Natural killer cell (primary cell): Measurements from ENCODE around the gene CORIN. TPM values are rescaled to one million over a fixed set of nuclear protein-coding genes. Genes with fewer than 3 reads are reported as not detected.

Source experiments
- ATAC-seq, 3 donors: fragments of 150-1000 bp in 2 of 3; fragments of 200-7000 bp in 1 of 3; cut with Tn5 transposase; 1 replicate in 1 of 3; 2 replicates in 2 of 3; pipeline ENCODE4 v1.10.0; 2021; ENCODE audit warnings: mild to moderate bottlenecking in 2 of 3, moderate library complexity in 2 of 3
- DNase-seq, 2 donors: peaks; one replicate each; pipeline versions ENCODE4 v3.0.0 to v3.0.0-alpha.2; 2013 to 2021; ENCODE audit warnings: mixed read lengths in 1 of 2
- H3K27ac ChIP-seq: one replicate; pipeline ENCODE4 v1.5.1; 2013; ENCODE audit warnings: mild to moderate bottlenecking, low read length
- H3K27me3 ChIP-seq: one replicate; pipeline ENCODE4 v1.6.1; 2013; ENCODE audit warnings: low read length; ENCODE audit not compliant: control insufficient read depth, insufficient read depth
- H3K36me3 ChIP-seq: one replicate; pipeline ENCODE4 v1.6.1; 2013; ENCODE audit warnings: low read length; ENCODE audit not compliant: control insufficient read depth, insufficient read depth
- H3K4me1 ChIP-seq: one replicate; pipeline ENCODE4 v1.6.1; 2013; ENCODE audit warnings: low read length; ENCODE audit not compliant: control insufficient read depth, insufficient read depth
- H3K4me3 ChIP-seq: one replicate; pipeline ENCODE4 v1.5.1; 2013; ENCODE audit warnings: low read length
- H3K9me3 ChIP-seq: one replicate; pipeline ENCODE4 v1.6.1; 2013; ENCODE audit warnings: low read length; ENCODE audit not compliant: control insufficient read depth, insufficient read depth
- H3K27ac Mint-ChIP-seq, 2 donors: one replicate each; pipeline ENCODE4 v1.8.0; 2022; ENCODE audit warnings: mild to moderate bottlenecking in 2 of 2, mixed read lengths in 2 of 2, moderate library complexity in 1 of 2
- H3K27me3 Mint-ChIP-seq, 2 donors: one replicate each; pipeline ENCODE4 v1.8.0; 2022; ENCODE audit warnings: low read depth in 2 of 2, mixed read lengths in 2 of 2
- H3K36me3 Mint-ChIP-seq: one replicate; pipeline ENCODE4 v1.8.0; 2022; ENCODE audit warnings: mixed read lengths
- H3K4me1 Mint-ChIP-seq, 2 donors: one replicate each; pipeline ENCODE4 v1.8.0; 2022; ENCODE audit warnings: mixed read lengths in 2 of 2
- H3K4me3 Mint-ChIP-seq: one replicate; pipeline ENCODE4 v1.8.0; 2022; ENCODE audit warnings: mild to moderate bottlenecking, moderate library complexity, mixed read lengths
- H3K9me3 Mint-ChIP-seq, 2 donors: one replicate each; pipeline ENCODE4 v1.8.0; 2022; ENCODE audit warnings: mixed read lengths in 2 of 2
- WGBS: methylation state at CpG from one replicate; pipeline ENCODE4 v1.1.7; 2013; ENCODE audit warnings: missing lambda C conversion rate; ENCODE audit not compliant: insufficient coverage; 5-methylcytosine and 5-hydroxymethylcytosine counted together
- intact Hi-C: fragments of 100-400 bp; cut with micrococcal nuclease; formaldehyde crosslinking; loops from one replicate; pipeline ENCODE4 v1.14.2; 2022
- total RNA-seq, 4 donors: library from RNA; stranded (reverse); fragments of 120-200 nt in 1 of 4; gene quantifications; one replicate each; pipeline versions ENCODE4 v1.2.3 to v1.2.4, GENCODE V29; 2013 to 2022
- TF ChIP-seq, protein P1 (sequence below): fragments of 200-600 bp; IDR thresholded peaks from one replicate; pipeline ENCODE4 v1.8.0; 2022; ENCODE audit warnings: antibody characterized with exemption

Gene CORIN
- total RNA-seq, 3 donors from 2014 or later (not counting 1 experiment from before 2014, with no cell fraction given) = 0.78 TPM; not detected in 2

DNA sequence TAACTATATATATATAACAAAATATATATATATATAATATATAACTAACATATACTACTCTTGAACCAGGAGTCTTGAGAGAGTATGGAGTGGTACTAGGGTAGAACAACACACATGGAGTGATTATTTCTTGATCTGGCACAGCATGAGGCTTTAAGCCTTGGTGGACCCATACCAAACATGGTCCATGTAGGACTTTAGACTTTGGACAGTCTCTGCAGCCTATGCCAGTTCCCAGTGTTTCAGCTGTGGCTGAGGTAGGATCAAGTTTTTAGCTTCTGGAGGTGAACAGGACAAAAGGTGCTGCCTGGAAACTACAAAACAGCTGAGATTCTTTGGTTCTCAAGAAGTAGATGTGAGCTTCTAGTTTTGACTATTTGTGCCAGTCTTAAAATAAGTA is 20.6 kb downstream of the CORIN start:
- no peaks in the 10 kb centered on the region for H3K4me1 ChIP-seq
- H3K9me3 ChIP-seq = no peaks in the 10 kb centered on the region
- no peaks in the 10 kb centered on the region for H3K9me3 Mint-ChIP-seq
- H3K27ac Mint-ChIP-seq = no peak overlapping the region
- H3K36me3 ChIP-seq = no peaks in the 10 kb centered on the region
- H3K27ac ChIP-seq = no peak overlapping the region
- ATAC-seq (no peak), DNase-seq (no peak)
- no peak overlapping the region for H3K4me3 ChIP-seq
- TF ChIP-seq, protein P1, sequence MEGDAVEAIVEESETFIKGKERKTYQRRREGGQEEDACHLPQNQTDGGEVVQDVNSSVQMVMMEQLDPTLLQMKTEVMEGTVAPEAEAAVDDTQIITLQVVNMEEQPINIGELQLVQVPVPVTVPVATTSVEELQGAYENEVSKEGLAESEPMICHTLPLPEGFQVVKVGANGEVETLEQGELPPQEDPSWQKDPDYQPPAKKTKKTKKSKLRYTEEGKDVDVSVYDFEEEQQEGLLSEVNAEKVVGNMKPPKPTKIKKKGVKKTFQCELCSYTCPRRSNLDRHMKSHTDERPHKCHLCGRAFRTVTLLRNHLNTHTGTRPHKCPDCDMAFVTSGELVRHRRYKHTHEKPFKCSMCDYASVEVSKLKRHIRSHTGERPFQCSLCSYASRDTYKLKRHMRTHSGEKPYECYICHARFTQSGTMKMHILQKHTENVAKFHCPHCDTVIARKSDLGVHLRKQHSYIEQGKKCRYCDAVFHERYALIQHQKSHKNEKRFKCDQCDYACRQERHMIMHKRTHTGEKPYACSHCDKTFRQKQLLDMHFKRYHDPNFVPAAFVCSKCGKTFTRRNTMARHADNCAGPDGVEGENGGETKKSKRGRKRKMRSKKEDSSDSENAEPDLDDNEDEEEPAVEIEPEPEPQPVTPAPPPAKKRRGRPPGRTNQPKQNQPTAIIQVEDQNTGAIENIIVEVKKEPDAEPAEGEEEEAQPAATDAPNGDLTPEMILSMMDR = no peak
- peaks cover 6% of the 10 kb centered on the region for H3K27me3 ChIP-seq
- intact Hi-C loops = no loop called here
- peaks cover 7% of the 10 kb centered on the region in 2 donors for H3K4me1 Mint-ChIP-seq
- peaks cover 9 to 24% of the 10 kb centered on the region in 2 donors for H3K27me3 Mint-ChIP-seq
- H3K36me3 Mint-ChIP-seq = no peaks in the 10 kb centered on the region
- H3K4me3 Mint-ChIP-seq = no peak overlapping the region

GRCh38 chr4:47816748-47817147 is 21.1 kb downstream of the CORIN start:
- Histone ChIP-seq H3K27ac (no peak overlapping the region), H3K4me3 (no peak overlapping the region), H3K27me3 (peaks cover 6% of the 10 kb centered on the region), H3K4me1 (no peaks in the 10 kb centered on the region), H3K9me3 (no peaks in the 10 kb centered on the region), H3K36me3 (no peaks in the 10 kb centered on the region)
- Mint-ChIP-seq H3K27me3 (peaks cover 9 to 24% of the 10 kb centered on the region in 2 donors), H3K4me3 (no peak overlapping the region), H3K4me1 (peaks cover 7% of the 10 kb centered on the region in 2 donors), H3K27ac (no peak overlapping the region), H3K36me3 (no peaks in the 10 kb centered on the region), H3K9me3 (no peaks in the 10 kb centered on the region)
- no peak for ATAC-seq
- TF ChIP-seq, protein P1 = no peak
- WGBS = 91% methylated on average over 2 of the region's 2 CpGs
- DNase-seq = no peak
- intact Hi-C loops = no loop called here

DNA sequence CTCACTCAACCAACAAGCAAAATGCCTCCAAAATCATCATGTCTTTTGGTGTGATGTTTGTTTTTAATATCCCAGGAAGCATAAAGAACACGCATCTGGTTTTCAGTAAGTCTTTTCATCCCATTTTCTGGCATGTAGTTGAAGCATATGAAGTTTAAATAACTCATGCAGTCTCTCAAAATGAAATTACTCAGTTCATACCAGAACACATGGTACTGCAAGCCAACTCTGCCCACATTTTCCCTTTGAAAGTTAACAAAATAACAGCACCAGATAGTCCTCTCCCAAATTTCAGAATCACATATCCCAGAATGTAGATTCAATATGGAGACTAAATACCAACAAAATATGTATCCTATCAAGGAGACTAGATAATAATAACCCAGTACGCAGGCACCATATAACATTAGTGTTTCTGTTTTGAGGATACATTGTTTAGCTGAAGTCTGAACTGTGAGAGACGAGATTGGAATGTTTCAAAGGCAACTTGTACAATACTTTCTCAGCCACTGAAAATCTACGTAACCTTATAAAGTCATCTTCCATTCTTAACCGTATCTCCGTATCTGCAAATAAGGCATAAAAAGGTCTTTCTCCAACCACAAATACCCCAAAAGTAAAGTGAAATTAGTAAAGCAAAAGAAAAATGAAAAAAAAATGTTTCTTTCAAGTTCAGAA is 23.1 kb downstream of the CORIN start:
- no peak overlapping the region for H3K27ac Mint-ChIP-seq
- peaks cover 17 to 28% of the 10 kb centered on the region in 2 donors for H3K27me3 Mint-ChIP-seq
- intact Hi-C loops = no loop called here
- H3K9me3 ChIP-seq = no peaks in the 10 kb centered on the region
- no peaks in the 10 kb centered on the region for H3K36me3 Mint-ChIP-seq
- H3K9me3 Mint-ChIP-seq = no peaks in the 10 kb centered on the region
- DNase-seq = no peak
- no CpG with 5 or more reads among the region's 6 CpGs for WGBS
- no peak for ATAC-seq
- H3K27ac ChIP-seq = no peak overlapping the region
- TF ChIP-seq, protein P1 = no peak
- no peak overlapping the region for H3K4me3 ChIP-seq
- no peak overlapping the region for H3K4me3 Mint-ChIP-seq
- peaks cover 10% of the 10 kb centered on the region for H3K27me3 ChIP-seq
- no peaks in the 10 kb centered on the region for H3K36me3 ChIP-seq
- H3K4me1 ChIP-seq = no peaks in the 10 kb centered on the region
- H3K4me1 Mint-ChIP-seq = peaks cover 7% of the 10 kb centered on the region in 2 donors

DNA sequence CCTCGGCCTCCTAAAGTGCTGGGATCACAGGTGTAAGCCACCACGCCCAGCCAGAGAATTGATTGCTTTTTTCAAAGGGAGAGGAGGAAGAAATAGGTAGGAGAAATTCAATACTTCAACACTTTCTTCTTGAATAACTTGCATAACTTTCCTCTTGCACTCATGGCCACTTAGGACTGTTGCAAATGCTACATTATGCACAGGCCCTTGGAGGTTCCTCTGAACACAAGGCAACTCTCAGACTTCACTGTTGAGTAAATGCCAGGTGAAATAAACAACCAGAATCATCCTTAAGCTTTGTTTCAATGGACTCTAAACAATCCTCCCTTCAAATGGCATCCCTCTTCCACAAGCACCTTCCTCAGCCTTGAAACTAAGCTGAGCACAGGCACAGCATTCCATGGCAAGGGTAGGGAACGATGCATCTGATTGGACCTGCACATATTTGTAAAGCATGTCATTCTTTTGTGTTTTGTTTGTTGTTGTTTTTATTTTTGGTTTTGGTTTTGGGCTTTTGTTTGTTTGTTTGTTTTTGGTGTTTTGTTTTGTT is 28.1 kb downstream of the CORIN start:
- no peak for DNase-seq
- no peaks in the 10 kb centered on the region for H3K4me1 ChIP-seq
- H3K36me3 ChIP-seq = no peaks in the 10 kb centered on the region
- TF ChIP-seq, protein P1 = no peak
- no peak overlapping the region for H3K4me3 ChIP-seq
- peaks cover 9% of the 10 kb centered on the region for H3K27me3 ChIP-seq
- Mint-ChIP-seq H3K4me1 (no peaks in the 10 kb centered on the region), H3K4me3 (no peak overlapping the region), H3K27me3 (peaks cover 17 to 20% of the 10 kb centered on the region in 2 donors), H3K36me3 (no peaks in the 10 kb centered on the region), H3K9me3 (no peaks in the 10 kb centered on the region), H3K27ac (no peak overlapping the region)
- no peak overlapping the region for H3K27ac ChIP-seq
- no peaks in the 10 kb centered on the region for H3K9me3 ChIP-seq
- intact Hi-C loops = no loop called here
- ATAC-seq = no peak
- WGBS = 93% methylated on average over 3 of the region's 3 CpGs
